ENCODE measurements around the gene GATAD1. TPM values are rescaled to one million over a fixed set of nuclear protein-coding genes. Genes with fewer than 3 reads are reported as not detected.
"Not testable (repeated sequence)": the region's sequence is repeated elsewhere in the genome, so short reads cannot be mapped to it uniquely, and the experiment has no call there.

The GATAD1 gene
- total RNA-seq: 12.5 TPM

GRCh38 chr7:92447345-92448204 is at the start of gene GATAD1:
Gene GATAD1, plus strand, starts transcription at chr7:92447482. Its CDS starts 248 bp downstream, at chr7:92447730.
- DNase-seq (ENCODE audit: low spot score) (peak; percentile 95), ATAC-seq (peak; percentile 97)

GRCh38 chr7:92397542-92397941 is 49.7 kb upstream of the GATAD1 start:
- no peak for DNase-seq (ENCODE audit: low spot score)

GRCh38 chr7:92400013-92400412 is 47.3 kb upstream of the GATAD1 start:
- no peak for DNase-seq (ENCODE audit: low spot score)
- ATAC-seq: peak; percentile 87

More at GRCh38 chr7:92397542-92397941, 49.7 kb upstream of the GATAD1 start:
- no peak for ATAC-seq

- ATAC-seq: peak; percentile 29
- DNase-seq (ENCODE audit: low spot score): no peak
Observed at GRCh38 chr7:92402920-92403759, 44.1 kb upstream of the GATAD1 start.

- ATAC-seq (no peak), DNase-seq (ENCODE audit: low spot score) (no peak)
Observed at GRCh38 chr7:92403760-92404074, 43.6 kb upstream of the GATAD1 start.

- ATAC-seq: no peak
- no peak for DNase-seq (ENCODE audit: low spot score)
Observed at GRCh38 chr7:92404170-92404614, 43.1 kb upstream of the GATAD1 start.

GRCh38 chr7:92409357-92409756 is 37.9 kb upstream of the GATAD1 start:
- ATAC-seq (no peak), DNase-seq (ENCODE audit: low spot score) (no peak)

- DNase-seq (ENCODE audit: low spot score); ATAC-seq: not testable (repeated sequence)
Observed at GRCh38 chr7:92410162-92410561, 37.1 kb upstream of the GATAD1 start.

GRCh38 chr7:92412745-92413144 is 34.5 kb upstream of the GATAD1 start:
- ATAC-seq (no peak), DNase-seq (ENCODE audit: low spot score) (no peak)

GRCh38 chr7:92413550-92413949 is 33.7 kb upstream of the GATAD1 start:
- DNase-seq (ENCODE audit: low spot score): no peak
- no peak for ATAC-seq

GRCh38 chr7:92415225-92415624 is 32.1 kb upstream of the GATAD1 start:
- ATAC-seq: no peak
- DNase-seq (ENCODE audit: low spot score): no peak

- no peak for ATAC-seq
Observed at GRCh38 chr7:92417913-92418312, 29.4 kb upstream of the GATAD1 start.

GRCh38 chr7:92421676-92422435 is 25.4 kb upstream of the GATAD1 start:
- no peak for DNase-seq (ENCODE audit: low spot score)

More at GRCh38 chr7:92417913-92418312, 29.4 kb upstream of the GATAD1 start:
- DNase-seq (ENCODE audit: low spot score): no peak

GRCh38 chr7:92422926-92423325 is 24.4 kb upstream of the GATAD1 start:
- DNase-seq (ENCODE audit: low spot score) (no peak), ATAC-seq (no peak)

More at GRCh38 chr7:92421676-92422435, 25.4 kb upstream of the GATAD1 start:
- ATAC-seq: no peak

GRCh38 chr7:92423710-92424131 is 23.6 kb upstream of the GATAD1 start:
- DNase-seq (ENCODE audit: low spot score): no peak

GRCh38 chr7:92425311-92425947 is 21.9 kb upstream of the GATAD1 start:
- no peak for ATAC-seq
- DNase-seq (ENCODE audit: low spot score): no peak

More at GRCh38 chr7:92423710-92424131, 23.6 kb upstream of the GATAD1 start:
- no peak for ATAC-seq

GRCh38 chr7:92427193-92427592 is 20.1 kb upstream of the GATAD1 start:
- no peak for ATAC-seq
- DNase-seq (ENCODE audit: low spot score): no peak

GRCh38 chr7:92432299-92432946 is 14.9 kb upstream of the GATAD1 start:
- ATAC-seq: peak; percentile 97

GRCh38 chr7:92433019-92433418 is 14.3 kb upstream of the GATAD1 start:
- no peak for DNase-seq (ENCODE audit: low spot score)

More at GRCh38 chr7:92432299-92432946, 14.9 kb upstream of the GATAD1 start:
- peak; percentile 59 for DNase-seq (ENCODE audit: low spot score)

GRCh38 chr7:92435542-92435941 is 11.7 kb upstream of the GATAD1 start:
- DNase-seq (ENCODE audit: low spot score): no peak
- ATAC-seq: no peak

More at GRCh38 chr7:92433019-92433418, 14.3 kb upstream of the GATAD1 start:
- ATAC-seq: no peak

Data from left lobe of liver (tissue), 2 donors.